Neural cell (in vitro differentiated cells): Measurements from ENCODE around the gene RANBP10.

ENCODE experiments used
- EP300 ChIP-seq: fragments of 450-650 bp; conservative IDR thresholded peaks from 2 replicates; pipeline ENCODE4 v1.6.1; 2014; ENCODE audit warnings: antibody characterized with exemption, mild to moderate bottlenecking, moderate library complexity; ENCODE audit not compliant: poor library complexity, severe bottlenecking
- EZH2 ChIP-seq: fragments of 200-600, 300-800 bp; shearing (Covaris generic), sonication (generic); IDR thresholded peaks from 2 replicates; pipeline ENCODE4 v1.6.1; 2014; ENCODE audit warnings: antibody characterized with exemption, low read length, borderline replicate concordance, mild to moderate bottlenecking; ENCODE audit not compliant: insufficient read depth, poor library complexity, severe bottlenecking
- POLR2AphosphoS5 ChIP-seq: IDR thresholded peaks from 2 replicates; pipeline ENCODE4 v1.6.1; 2012
- RAD21 ChIP-seq: fragments of 450-650 bp; conservative IDR thresholded peaks from 2 replicates; pipeline ENCODE4 v1.6.1; 2014; ENCODE audit warnings: antibody characterized with exemption, mild to moderate bottlenecking, moderate library complexity
- SMC3 ChIP-seq: fragments of 450-650 bp; conservative IDR thresholded peaks from 2 replicates; pipeline ENCODE4 v1.6.1; 2014; ENCODE audit warnings: antibody characterized with exemption, mild to moderate bottlenecking, moderate library complexity; ENCODE audit not compliant: poor library complexity
- TAF1 ChIP-seq: IDR thresholded peaks from 2 replicates; pipeline ENCODE4 v1.6.1; 2012; ENCODE audit warnings: low read depth
- TF ChIP-seq, protein P1 (sequence below): fragments of 450-650 bp; IDR thresholded peaks from 2 replicates; pipeline ENCODE4 v1.5.1; 2014; ENCODE audit warnings: antibody characterized with exemption, mild to moderate bottlenecking, moderate library complexity; ENCODE audit not compliant: poor library complexity, severe bottlenecking
- TF ChIP-seq, protein P2 (sequence below): IDR thresholded peaks from 2 replicates; pipeline ENCODE4 v1.6.1; 2012; ENCODE audit warnings: borderline replicate concordance

DNA sequence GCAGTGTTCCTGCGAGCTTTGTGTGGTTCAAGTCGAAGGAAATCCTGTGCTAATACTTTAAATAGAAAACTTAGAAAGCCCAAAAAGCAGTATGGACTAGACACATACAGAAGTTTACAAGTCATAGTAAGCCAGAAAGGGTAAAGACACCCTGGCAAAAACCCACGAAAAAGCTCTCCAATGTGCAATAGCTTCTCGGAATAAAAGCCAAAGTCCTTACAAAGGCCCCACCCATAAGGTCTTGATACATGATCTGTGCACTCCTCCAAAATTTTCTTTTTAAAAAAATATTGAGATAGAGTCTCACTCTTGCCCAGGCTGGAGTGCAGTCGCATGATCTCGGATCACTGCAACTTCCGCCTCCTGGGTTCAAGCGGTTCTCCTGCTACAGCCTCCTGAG, 129.4 kb downstream of the RANBP10 start:
- TF ChIP-seq, protein P1, sequence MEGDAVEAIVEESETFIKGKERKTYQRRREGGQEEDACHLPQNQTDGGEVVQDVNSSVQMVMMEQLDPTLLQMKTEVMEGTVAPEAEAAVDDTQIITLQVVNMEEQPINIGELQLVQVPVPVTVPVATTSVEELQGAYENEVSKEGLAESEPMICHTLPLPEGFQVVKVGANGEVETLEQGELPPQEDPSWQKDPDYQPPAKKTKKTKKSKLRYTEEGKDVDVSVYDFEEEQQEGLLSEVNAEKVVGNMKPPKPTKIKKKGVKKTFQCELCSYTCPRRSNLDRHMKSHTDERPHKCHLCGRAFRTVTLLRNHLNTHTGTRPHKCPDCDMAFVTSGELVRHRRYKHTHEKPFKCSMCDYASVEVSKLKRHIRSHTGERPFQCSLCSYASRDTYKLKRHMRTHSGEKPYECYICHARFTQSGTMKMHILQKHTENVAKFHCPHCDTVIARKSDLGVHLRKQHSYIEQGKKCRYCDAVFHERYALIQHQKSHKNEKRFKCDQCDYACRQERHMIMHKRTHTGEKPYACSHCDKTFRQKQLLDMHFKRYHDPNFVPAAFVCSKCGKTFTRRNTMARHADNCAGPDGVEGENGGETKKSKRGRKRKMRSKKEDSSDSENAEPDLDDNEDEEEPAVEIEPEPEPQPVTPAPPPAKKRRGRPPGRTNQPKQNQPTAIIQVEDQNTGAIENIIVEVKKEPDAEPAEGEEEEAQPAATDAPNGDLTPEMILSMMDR: no peak
- TF ChIP-seq, protein P2, sequence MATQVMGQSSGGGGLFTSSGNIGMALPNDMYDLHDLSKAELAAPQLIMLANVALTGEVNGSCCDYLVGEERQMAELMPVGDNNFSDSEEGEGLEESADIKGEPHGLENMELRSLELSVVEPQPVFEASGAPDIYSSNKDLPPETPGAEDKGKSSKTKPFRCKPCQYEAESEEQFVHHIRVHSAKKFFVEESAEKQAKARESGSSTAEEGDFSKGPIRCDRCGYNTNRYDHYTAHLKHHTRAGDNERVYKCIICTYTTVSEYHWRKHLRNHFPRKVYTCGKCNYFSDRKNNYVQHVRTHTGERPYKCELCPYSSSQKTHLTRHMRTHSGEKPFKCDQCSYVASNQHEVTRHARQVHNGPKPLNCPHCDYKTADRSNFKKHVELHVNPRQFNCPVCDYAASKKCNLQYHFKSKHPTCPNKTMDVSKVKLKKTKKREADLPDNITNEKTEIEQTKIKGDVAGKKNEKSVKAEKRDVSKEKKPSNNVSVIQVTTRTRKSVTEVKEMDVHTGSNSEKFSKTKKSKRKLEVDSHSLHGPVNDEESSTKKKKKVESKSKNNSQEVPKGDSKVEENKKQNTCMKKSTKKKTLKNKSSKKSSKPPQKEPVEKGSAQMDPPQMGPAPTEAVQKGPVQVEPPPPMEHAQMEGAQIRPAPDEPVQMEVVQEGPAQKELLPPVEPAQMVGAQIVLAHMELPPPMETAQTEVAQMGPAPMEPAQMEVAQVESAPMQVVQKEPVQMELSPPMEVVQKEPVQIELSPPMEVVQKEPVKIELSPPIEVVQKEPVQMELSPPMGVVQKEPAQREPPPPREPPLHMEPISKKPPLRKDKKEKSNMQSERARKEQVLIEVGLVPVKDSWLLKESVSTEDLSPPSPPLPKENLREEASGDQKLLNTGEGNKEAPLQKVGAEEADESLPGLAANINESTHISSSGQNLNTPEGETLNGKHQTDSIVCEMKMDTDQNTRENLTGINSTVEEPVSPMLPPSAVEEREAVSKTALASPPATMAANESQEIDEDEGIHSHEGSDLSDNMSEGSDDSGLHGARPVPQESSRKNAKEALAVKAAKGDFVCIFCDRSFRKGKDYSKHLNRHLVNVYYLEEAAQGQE: no peak
- TF ChIP-seq EP300 (no peak), RAD21 (no peak), SMC3 (no peak), POLR2AphosphoS5 (no peak), TAF1 (no peak), EZH2 (no peak)
